Activated CD8-positive, alpha-beta memory T cell treated with anti-CD3 and anti-CD28 coated beads, Interleukin-2, amount 50 U/mL, for 24 hours (primary cell): ENCODE data around the gene PCYT2.

Experiments used
- DNase-seq: peaks from one replicate; pipeline ENCODE4 v3.0.0-alpha.2; 2020; ENCODE audit errors: extremely low read depth

Gene PCYT2

GRCh38 chr17:81900181-81900820, 10.9 kb downstream of the PCYT2 start:
- no peak for DNase-seq

- DNase-seq = no peak
Measured at GRCh38 chr17:81899514-81900166, 11.6 kb downstream of the PCYT2 start.

- DNase-seq = no peak
Measured at GRCh38 chr17:81898885-81899284, 12.3 kb downstream of the PCYT2 start.

- no peak for DNase-seq
Measured at GRCh38 chr17:81898029-81898866, 13.0 kb downstream of the PCYT2 start.

GRCh38 chr17:81895400-81895799, 15.8 kb downstream of the PCYT2 start:
- no peak for DNase-seq

GRCh38 chr17:81891303-81891552, 20.0 kb downstream of the PCYT2 start:
- no peak for DNase-seq

- DNase-seq = no peak
Measured at GRCh38 chr17:81890447-81891302, 20.5 kb downstream of the PCYT2 start.

GRCh38 chr17:81889602-81890001, 21.6 kb downstream of the PCYT2 start:
- DNase-seq = no peak

- no peak for DNase-seq
Measured at GRCh38 chr17:81888988-81889595, 22.1 kb downstream of the PCYT2 start.

- no peak for DNase-seq
Measured at GRCh38 chr17:81888105-81888987, 22.9 kb downstream of the PCYT2 start.

- no peak for DNase-seq
Measured at GRCh38 chr17:81885869-81886548, 25.2 kb downstream of the PCYT2 start.

GRCh38 chr17:81885454-81885853, 25.7 kb downstream of the PCYT2 start:
- DNase-seq = no peak

GRCh38 chr17:81884968-81885367, 26.2 kb downstream of the PCYT2 start:
- DNase-seq = no peak

- DNase-seq = no peak
Measured at GRCh38 chr17:81884520-81884919, 26.7 kb downstream of the PCYT2 start.

- DNase-seq = no peak
Measured at GRCh38 chr17:81879121-81879520, 32.1 kb downstream of the PCYT2 start.

- DNase-seq = no peak
Measured at GRCh38 chr17:81878294-81878693, 32.9 kb downstream of the PCYT2 start.

- no peak for DNase-seq
Measured at GRCh38 chr17:81877569-81877968, 33.6 kb downstream of the PCYT2 start.

GRCh38 chr17:81871387-81872230, 39.6 kb downstream of the PCYT2 start:
- peak; percentile 86 for DNase-seq

- DNase-seq = no peak
Measured at GRCh38 chr17:81870981-81871386, 40.2 kb downstream of the PCYT2 start, which contains the start of gene ARHGDIA. Gene ARHGDIA (minus strand): TSS chr17:81871337. CDS start chr17:81869930, 1,407 bp downstream.
